Subcutaneous adipose tissue (tissue), 4 donors: ENCODE data around the gene SLC30A9. TPM values are rescaled to one million over a fixed set of nuclear protein-coding genes. Genes with fewer than 3 reads are reported as not detected.

ENCODE experiments used
- total RNA-seq, 4 donors: library from RNA; depleted of rRNA; stranded (reverse); fragments of >200 nt; gene quantifications; one replicate each; pipeline ENCODE4 v1.1.0, GENCODE V29; 2016
- TF ChIP-seq, protein P1 (sequence below): fragments of 450-650 bp; IDR thresholded peaks from one replicate; pipeline ENCODE4 v1.5.1; 2016; ENCODE audit warnings: low read depth, mild to moderate bottlenecking, control low read depth, antibody characterized with exemption, moderate library complexity

Gene SLC30A9
- total RNA-seq, 4 donors from 2014 or later = 34.3 to 44.5 (median 37.4) TPM

DNA sequence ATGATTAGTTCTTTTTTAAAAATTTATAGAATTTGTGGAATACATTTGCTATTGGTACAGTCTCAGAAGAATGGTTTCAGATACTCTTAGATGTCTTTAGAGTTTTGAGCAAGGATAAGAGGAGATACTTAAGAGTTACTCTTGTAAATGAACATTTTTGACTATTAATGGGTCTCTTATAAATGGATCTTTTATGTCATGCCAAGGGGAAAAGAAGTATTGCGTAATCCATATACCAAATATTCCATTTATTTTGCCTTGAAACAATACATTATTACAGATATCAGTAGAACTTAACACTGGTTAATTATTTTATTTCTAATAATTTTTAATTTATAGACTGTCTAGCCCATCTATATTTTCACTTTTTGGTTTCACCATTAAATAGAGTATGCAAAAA lies 25.9 kb upstream of the SLC30A9 start:
- TF ChIP-seq, protein P1, sequence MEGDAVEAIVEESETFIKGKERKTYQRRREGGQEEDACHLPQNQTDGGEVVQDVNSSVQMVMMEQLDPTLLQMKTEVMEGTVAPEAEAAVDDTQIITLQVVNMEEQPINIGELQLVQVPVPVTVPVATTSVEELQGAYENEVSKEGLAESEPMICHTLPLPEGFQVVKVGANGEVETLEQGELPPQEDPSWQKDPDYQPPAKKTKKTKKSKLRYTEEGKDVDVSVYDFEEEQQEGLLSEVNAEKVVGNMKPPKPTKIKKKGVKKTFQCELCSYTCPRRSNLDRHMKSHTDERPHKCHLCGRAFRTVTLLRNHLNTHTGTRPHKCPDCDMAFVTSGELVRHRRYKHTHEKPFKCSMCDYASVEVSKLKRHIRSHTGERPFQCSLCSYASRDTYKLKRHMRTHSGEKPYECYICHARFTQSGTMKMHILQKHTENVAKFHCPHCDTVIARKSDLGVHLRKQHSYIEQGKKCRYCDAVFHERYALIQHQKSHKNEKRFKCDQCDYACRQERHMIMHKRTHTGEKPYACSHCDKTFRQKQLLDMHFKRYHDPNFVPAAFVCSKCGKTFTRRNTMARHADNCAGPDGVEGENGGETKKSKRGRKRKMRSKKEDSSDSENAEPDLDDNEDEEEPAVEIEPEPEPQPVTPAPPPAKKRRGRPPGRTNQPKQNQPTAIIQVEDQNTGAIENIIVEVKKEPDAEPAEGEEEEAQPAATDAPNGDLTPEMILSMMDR = no peak

DNA sequence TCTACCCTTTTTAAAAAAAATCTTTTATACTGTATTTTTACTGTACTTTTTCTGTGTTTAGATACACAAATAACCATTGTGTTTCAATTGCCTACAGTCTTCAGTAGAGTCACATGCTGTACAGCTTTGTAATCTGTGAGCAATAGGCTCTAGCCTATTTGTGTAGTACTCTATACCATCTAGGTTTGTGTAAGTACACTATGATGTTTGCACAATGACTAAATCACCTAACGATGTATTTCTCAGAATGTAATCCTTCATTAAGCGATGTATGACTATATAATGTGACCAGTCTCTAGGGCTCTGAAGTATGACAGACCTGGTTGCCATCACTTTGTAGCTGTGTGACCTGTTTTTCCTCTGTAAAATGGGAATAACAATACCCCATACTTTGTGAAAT lies 22.9 kb upstream of the SLC30A9 start:
- TF ChIP-seq, protein P1 = no peak

DNA sequence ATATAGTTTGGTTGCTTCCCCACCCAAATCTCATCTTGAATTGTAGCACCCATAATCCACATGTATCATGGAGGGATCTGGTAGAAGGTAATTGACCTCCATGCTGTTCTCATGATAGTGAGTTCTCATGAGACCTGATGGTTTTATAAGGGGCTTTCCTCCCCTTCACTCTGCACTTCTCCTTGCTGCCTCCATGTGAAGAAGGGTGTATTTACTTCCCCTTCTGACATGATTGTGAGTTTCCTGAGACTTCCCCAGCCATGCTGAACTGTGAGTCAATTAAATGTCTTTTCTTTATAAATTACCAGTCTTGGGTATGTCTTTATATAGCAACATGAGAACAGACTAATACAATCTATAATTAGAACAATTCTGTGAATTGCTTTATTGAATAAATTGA lies 20.7 kb upstream of the SLC30A9 start:
- TF ChIP-seq, protein P1 = no peak

DNA sequence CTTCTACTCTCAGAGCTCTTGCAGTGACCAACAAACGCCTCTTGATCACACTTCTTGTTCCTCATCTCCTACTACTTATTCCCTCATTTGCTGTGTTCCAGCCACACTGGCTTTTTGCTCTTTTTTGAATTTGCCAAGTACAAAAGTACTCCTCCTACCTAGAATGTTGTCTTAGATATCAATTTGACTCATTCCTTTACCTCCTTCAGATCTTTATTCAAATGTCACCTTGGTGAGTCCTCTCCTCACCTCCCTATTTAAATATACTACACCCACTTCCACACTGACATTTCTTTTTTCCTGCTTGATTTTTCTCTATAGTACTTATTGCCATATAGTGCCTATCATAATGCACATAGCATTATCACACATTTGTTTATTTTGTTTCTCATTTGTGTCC lies 15.0 kb upstream of the SLC30A9 start:
- TF ChIP-seq, protein P1 = no peak

DNA sequence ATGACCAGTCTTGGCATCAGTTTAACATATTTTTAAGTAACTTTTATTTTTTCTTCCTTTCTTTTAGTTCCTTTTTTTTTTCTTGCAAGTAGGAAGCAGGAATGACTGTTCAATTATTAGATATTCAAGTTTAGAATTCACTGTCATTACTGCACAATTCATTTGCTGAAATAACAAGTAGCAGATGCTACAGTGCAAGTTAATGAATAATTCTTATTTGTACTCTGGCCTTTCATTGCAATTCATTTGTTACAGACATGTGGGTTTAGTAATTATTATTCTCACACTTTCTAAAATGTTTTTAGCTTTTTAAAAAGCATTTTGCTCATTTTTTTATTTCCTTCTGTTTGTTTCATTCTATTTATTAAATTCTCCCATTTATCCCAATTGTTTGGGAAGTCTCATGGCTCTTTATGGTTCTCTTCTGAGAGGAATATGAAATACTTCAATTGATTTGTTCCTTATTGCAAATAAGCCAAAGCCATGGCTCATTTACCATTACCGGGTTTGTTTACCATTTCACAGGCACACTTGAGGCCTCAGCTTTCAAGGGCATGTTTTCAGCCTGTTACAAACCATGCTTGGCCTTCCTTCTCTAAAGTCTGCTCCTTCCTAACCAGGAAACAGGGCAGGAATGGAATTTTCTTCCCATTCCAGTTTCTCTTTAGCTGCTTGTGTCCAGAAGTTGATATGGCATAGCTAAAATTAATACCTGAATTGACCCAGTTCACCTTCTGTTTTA lies 13.4 kb upstream of the SLC30A9 start:
- TF ChIP-seq, protein P1 = no peak

DNA sequence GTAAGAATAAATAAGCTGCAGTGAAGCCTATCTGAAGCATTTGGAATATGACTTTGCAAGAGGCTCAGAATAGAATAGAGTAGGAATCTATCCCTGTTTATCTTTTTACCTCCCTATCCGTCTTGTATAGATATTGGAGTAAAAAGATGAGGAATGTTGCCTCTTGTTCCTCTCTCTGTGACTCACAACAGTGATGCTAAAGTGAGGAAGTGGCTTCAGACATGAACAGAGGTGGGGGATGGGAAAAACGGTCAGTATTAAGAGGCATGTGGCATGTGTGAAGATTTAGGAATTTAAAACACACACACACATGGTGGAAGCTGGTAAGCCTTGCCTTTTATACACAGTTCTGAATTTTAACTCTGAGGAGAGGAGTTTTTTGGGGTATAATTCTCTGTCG lies 12.6 kb upstream of the SLC30A9 start:
- TF ChIP-seq, protein P1 = no peak

DNA sequence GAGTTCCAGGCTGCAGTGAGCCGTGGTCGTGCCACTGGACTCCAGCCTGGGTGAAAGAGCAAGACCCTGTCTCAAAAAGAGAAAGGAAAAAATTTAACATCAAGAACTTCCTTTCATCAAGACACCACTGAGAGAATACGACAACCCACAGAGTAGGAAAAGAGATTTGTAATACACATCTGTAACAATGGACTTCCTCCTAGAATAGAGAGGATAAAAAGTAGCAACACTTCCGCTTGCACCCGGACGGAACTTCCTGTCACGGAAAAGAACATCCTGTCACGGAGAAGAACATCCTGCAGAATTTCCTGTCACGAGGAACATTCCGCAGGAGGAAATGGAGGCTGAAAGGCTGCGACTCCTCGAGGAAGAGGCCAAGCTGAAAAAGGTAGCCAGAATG lies 8.9 kb upstream of the SLC30A9 start, which contains the start of gene DCAF4L1:
TSS of gene DCAF4L1 (plus strand) at position 301 of the 400 bp plus-strand sequence. CDS start at position 338, 37 bp downstream.
- TF ChIP-seq, protein P1 = no peak
